Mammary epithelial cell (primary cell): Measurements from ENCODE around the gene ITGB1BP1.

Experiments
- EZH2 ChIP-seq: IDR thresholded peaks from 2 replicates; pipeline ENCODE4 v1.6.1; 2012; ENCODE audit warnings: low read length, inconsistent platforms, borderline replicate concordance
- TF ChIP-seq, protein P1 (sequence below), 2 donors: IDR thresholded peaks in 1 of 2; conservative IDR thresholded peaks in 1 of 2; 2 replicates each; pipeline ENCODE4 v1.5.1; 2011 to 2012; ENCODE audit warnings: inconsistent platforms in 2 of 2, low read length in 2 of 2, mild to moderate bottlenecking in 2 of 2, control low read depth in 1 of 2, low read depth in 1 of 2; ENCODE audit not compliant: insufficient read depth in 1 of 2; ENCODE audit errors: extremely low read depth in 1 of 2

DNA sequence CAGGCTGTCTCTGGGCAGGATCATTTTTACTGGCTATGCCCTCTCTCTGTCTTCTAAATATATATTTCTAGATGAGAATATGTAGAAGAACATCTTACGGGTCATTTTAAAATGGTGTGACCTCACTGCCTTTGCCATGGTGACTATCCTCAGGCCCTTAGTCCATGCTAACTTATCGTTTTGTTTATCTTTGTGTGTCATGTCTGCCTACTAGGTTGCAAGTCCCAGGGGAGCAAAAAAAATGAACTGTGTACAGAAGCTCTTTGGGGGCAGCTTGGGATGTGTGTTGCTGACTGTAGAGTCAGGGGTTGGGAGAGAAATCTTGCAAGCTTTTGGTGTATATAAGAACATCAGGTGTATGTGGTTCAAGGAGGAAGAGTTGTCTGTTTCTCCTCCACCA lies 11.2 kb upstream of the ITGB1BP1 start:
- TF ChIP-seq, protein P1, sequence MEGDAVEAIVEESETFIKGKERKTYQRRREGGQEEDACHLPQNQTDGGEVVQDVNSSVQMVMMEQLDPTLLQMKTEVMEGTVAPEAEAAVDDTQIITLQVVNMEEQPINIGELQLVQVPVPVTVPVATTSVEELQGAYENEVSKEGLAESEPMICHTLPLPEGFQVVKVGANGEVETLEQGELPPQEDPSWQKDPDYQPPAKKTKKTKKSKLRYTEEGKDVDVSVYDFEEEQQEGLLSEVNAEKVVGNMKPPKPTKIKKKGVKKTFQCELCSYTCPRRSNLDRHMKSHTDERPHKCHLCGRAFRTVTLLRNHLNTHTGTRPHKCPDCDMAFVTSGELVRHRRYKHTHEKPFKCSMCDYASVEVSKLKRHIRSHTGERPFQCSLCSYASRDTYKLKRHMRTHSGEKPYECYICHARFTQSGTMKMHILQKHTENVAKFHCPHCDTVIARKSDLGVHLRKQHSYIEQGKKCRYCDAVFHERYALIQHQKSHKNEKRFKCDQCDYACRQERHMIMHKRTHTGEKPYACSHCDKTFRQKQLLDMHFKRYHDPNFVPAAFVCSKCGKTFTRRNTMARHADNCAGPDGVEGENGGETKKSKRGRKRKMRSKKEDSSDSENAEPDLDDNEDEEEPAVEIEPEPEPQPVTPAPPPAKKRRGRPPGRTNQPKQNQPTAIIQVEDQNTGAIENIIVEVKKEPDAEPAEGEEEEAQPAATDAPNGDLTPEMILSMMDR (conservative IDR thresholded peaks at IDR 0.05 in 1 of 2, IDR thresholded peaks at IDR 0.05 in 1 of 2; ENCODE audit: extremely low read depth in 1 of 2, insufficient read depth in 1 of 2, low read depth in 1 of 2, low read length in 2 of 2): no peak
- TF ChIP-seq EZH2: no peak
